ENCODE measurements around the gene AWAT1. TPM values are rescaled to one million over a fixed set of nuclear protein-coding genes. Genes with fewer than 3 reads are reported as not detected.
"Not testable (repeated sequence)": the region's sequence is repeated elsewhere in the genome, so short reads cannot be mapped to it uniquely, and the experiment has no call there.

Gene AWAT1
- total and polyA plus RNA-seq, 7 donors, result not detected

- intact Hi-C loops (cut with DNase I), result no loop called here
- Histone ChIP-seq H3K27ac (no peak overlapping the region), H3K36me3 (no peaks in the 10 kb centered on the region), H3K9me3 (no peaks in the 10 kb centered on the region), H3K4me3 (no peak overlapping the region), H3K27me3 (no peaks in the 10 kb centered on the region), H3K4me1 (no peaks in the 10 kb centered on the region)
- no peak for DNase-seq
- WGBS, 2 donors, result 85 to 94% methylated on average over 2 of the region's 2 CpGs
- TF ChIP-seq CTCF (IDR thresholded peaks at IDR 0.05) (no peak), POLR2A (IDR thresholded peaks at IDR 0.05) (no peak), EP300 (IDR thresholded peaks at IDR 0.05) (no peak), POLR2AphosphoS5 (IDR thresholded peaks at IDR 0.05) (no peak)
Observed at GRCh38 chrX:70241501-70241900, 7.0 kb downstream of the AWAT1 start.

- intact Hi-C loops (cut with DNase I); H3K4me1 ChIP-seq; H3K4me3 ChIP-seq; H3K9me3 ChIP-seq; H3K27ac ChIP-seq; DNase-seq; H3K36me3 ChIP-seq; H3K27me3 ChIP-seq: not testable (repeated sequence)
- WGBS, 2 donors, result 87 to 89% methylated on average over 5 of the region's 5 CpGs
Observed at GRCh38 chrX:70243601-70244000, 9.1 kb downstream of the AWAT1 start.

- DNase-seq, result no peak
- no peaks in the 10 kb centered on the region for H3K9me3 ChIP-seq
- H3K27me3 ChIP-seq, result no peaks in the 10 kb centered on the region
- no peaks in the 10 kb centered on the region for H3K4me1 ChIP-seq
- intact Hi-C loops (cut with DNase I), result no loop called here
- H3K27ac ChIP-seq, result no peak overlapping the region
- H3K4me3 ChIP-seq, result no peak overlapping the region
- no peak for TF ChIP-seq POLR2A (IDR thresholded peaks at IDR 0.05)
- TF ChIP-seq EP300 (IDR thresholded peaks at IDR 0.05), result no peak
- no peak for TF ChIP-seq CTCF (IDR thresholded peaks at IDR 0.05)
- TF ChIP-seq POLR2AphosphoS5 (IDR thresholded peaks at IDR 0.05), result no peak
- no peaks in the 10 kb centered on the region for H3K36me3 ChIP-seq
- 86 to 88% methylated on average over 6 of the region's 6 CpGs for WGBS, 2 donors
Observed at GRCh38 chrX:70244881-70245280, 10.4 kb downstream of the AWAT1 start.

- Histone ChIP-seq H3K4me3 (no peak overlapping the region), H3K4me1 (no peaks in the 10 kb centered on the region), H3K27me3 (no peaks in the 10 kb centered on the region), H3K27ac (no peak overlapping the region), H3K9me3 (no peaks in the 10 kb centered on the region), H3K36me3 (no peaks in the 10 kb centered on the region)
- TF ChIP-seq CTCF (IDR thresholded peaks at IDR 0.05), result no peak
- no peak for TF ChIP-seq POLR2AphosphoS5 (IDR thresholded peaks at IDR 0.05)
- no peak for TF ChIP-seq EP300 (IDR thresholded peaks at IDR 0.05)
- no peak for TF ChIP-seq POLR2A (IDR thresholded peaks at IDR 0.05)
- DNase-seq, result no peak
- WGBS, 2 donors, result 47 to 84% methylated on average over 2 of the region's 2 CpGs
- intact Hi-C loops (cut with DNase I), result no loop called here
Observed at GRCh38 chrX:70247252-70247651, 12.8 kb downstream of the AWAT1 start.

GRCh38 chrX:70252491-70252890 lies 18.0 kb downstream of the AWAT1 start:
- Histone ChIP-seq H3K36me3 (no peaks in the 10 kb centered on the region), H3K4me1 (no peaks in the 10 kb centered on the region), H3K27ac (no peak overlapping the region), H3K9me3 (no peaks in the 10 kb centered on the region), H3K4me3 (no peak overlapping the region), H3K27me3 (no peaks in the 10 kb centered on the region)
- DNase-seq, result no peak
- WGBS, 2 donors, result 76 to 82% methylated on average over 2 of the region's 2 CpGs
- intact Hi-C loops (cut with DNase I), result no loop called here
- TF ChIP-seq EP300 (IDR thresholded peaks at IDR 0.05), result no peak
- no peak for TF ChIP-seq POLR2AphosphoS5 (IDR thresholded peaks at IDR 0.05)
- TF ChIP-seq POLR2A (IDR thresholded peaks at IDR 0.05), result no peak
- TF ChIP-seq CTCF (IDR thresholded peaks at IDR 0.05), result no peak
